Measurements from ENCODE around the gene CWC27. TPM values are rescaled to one million over a fixed set of nuclear protein-coding genes. Genes with fewer than 3 reads are reported as not detected.

The CWC27 gene, protein sequence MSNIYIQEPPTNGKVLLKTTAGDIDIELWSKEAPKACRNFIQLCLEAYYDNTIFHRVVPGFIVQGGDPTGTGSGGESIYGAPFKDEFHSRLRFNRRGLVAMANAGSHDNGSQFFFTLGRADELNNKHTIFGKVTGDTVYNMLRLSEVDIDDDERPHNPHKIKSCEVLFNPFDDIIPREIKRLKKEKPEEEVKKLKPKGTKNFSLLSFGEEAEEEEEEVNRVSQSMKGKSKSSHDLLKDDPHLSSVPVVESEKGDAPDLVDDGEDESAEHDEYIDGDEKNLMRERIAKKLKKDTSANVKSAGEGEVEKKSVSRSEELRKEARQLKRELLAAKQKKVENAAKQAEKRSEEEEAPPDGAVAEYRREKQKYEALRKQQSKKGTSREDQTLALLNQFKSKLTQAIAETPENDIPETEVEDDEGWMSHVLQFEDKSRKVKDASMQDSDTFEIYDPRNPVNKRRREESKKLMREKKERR
- total RNA-seq (21.8 TPM), polyA plus RNA-seq (16.4 TPM)

DNA sequence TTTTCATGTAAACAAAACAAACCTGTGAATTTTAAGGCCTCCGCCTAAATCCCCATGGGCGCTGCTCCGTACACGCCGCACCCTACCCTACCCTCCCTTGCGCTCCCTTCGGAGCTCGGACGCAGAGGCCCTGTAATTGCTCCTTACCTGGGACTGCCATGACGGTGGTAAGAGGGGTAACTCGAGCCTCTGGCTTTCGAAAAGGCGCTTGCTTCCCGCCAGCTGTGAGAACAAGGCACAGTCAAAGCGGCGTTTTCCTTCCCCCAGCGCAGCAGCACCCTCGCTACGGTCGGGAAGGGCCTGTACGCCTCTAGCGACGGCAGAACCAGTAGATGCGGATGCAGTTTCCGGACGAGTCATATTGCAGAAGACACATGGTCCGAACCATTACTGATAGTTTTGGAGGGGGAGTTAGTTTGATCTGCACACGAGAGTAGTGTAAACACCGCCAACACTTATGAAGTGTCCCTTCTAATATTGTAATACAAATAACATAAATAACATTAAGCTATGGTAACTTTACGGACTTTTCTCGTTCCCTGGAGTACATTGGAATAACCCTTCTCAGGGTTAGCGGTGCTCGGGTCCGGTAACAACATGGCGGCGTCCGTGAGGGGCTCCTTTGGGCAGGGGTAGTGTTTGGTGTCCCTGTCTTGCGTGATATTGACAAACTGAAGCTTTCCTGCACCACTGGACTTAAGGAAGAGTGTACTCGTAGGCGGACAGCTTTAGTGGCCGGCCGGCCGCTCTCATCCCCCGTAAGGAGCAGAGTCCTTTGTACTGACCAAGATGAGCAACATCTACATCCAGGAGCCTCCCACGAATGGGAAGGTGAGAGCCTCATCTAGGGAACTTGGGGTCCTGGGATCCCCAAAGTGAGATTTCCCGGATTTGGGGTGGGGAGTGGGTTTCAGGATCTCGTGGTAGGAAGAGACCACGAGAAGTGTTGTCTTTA lies at the start of gene CWC27, which contains the start of gene SREK1IP1:
CWC27 (plus strand) TSS at position 573 of the 955 bp plus-strand sequence; CDS start at position 790, 217 bp downstream.
SREK1IP1 (minus strand) TSS at position 334 of the 955 bp plus-strand sequence; CDS start at position 160, 174 bp downstream.
- H3K4me1 ChIP-seq (ENCODE audit: insufficient read depth), result peaks cover 2% of the 10 kb centered on the region

DNA sequence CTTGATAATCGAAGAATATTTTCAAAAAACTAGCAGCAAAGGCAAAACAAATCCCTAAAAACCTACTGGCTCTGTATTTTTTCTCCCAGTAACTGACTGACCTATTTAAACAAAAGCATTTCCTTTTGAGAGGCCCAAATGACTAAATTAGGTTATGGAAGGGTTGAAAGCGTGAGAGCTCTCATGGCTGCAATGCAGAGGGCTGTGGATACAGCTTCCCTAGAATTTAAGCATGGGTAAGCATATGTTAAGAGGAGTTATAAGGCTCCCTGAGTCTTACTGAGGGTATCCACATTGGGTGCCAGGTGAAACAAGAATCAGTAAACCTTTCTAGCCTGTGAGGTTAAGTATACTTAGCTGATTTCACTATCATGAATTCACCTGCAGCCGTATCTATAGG lies 46.1 kb upstream of the CWC27 start:
- no peak for DNase-seq (ENCODE audit: extremely low spot score)
- Histone ChIP-seq H3K36me3 (ENCODE audit: insufficient read depth) (peaks cover 1% of the 10 kb centered on the region), H3K4me1 (ENCODE audit: insufficient read depth) (no peaks in the 10 kb centered on the region), H3K4me3 (ENCODE audit: low read depth, low read length) (no peak overlapping the region), H3K27ac (ENCODE audit: low read depth) (no peak overlapping the region)
- 80% methylated on average over 3 of the region's 3 CpGs for WGBS

More for the DNA sequence above, at the start of gene CWC27, which contains the start of gene SREK1IP1:
- Histone ChIP-seq H3K4me3 (ENCODE audit: low read depth, low read length) (peak within 1 kb of the TSS; percentile 75), H3K36me3 (ENCODE audit: insufficient read depth) (peaks cover 3% of the 10 kb centered on the region), H3K27ac (ENCODE audit: low read depth) (peak within 1 kb of the TSS; percentile 71)
- under 1% methylated on average over 48 of the region's 48 CpGs for WGBS
- peak; percentile 84 for DNase-seq (ENCODE audit: extremely low spot score)

DNA sequence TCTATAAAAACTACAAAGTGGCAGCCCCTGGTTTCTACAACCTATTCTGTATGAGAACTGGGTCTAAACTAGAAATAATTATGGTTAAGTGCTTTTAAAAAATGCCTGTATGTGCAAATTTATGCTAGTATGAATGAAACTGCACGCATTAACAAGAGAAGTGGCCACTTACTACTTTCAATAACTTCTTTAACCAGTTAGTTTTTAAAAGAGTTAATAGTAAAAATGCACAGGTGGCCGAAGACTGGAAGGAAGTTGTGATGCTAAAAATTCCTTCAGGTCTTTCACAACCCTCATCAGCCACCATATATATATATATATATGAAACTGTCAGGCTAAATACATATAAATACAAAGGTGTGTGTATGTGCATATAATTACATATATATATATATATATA lies 41.6 kb upstream of the CWC27 start:
- Histone ChIP-seq H3K4me1 (ENCODE audit: insufficient read depth) (no peaks in the 10 kb centered on the region), H3K36me3 (ENCODE audit: insufficient read depth) (peaks cover 5% of the 10 kb centered on the region), H3K4me3 (ENCODE audit: low read depth, low read length) (no peak overlapping the region), H3K27ac (ENCODE audit: low read depth) (no peak overlapping the region)
- DNase-seq (ENCODE audit: extremely low spot score), result no peak
- WGBS, result 96% methylated on average over 2 of the region's 2 CpGs

DNA sequence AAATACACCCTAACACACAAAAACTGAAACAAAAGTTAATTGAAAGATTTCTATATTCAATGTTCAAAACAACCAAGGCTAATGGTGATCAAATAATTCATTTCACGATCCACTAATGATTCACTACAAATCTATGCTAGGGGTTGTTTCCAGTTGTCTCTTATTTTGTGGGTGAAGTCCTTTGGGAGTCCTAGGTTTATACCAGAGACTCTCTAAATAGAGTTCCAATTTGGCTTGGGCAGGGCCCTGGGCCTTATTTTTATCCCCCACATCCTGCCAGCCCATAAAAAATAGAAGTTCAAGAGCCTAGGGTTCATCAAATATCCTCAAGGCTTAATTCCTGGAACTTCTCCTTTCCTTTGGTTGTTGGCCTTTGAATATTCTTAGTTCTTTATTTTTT lies 26.3 kb upstream of the CWC27 start:
- Histone ChIP-seq H3K4me1 (ENCODE audit: insufficient read depth) (no peaks in the 10 kb centered on the region), H3K4me3 (ENCODE audit: low read depth, low read length) (no peak overlapping the region), H3K36me3 (ENCODE audit: insufficient read depth) (peaks cover 4% of the 10 kb centered on the region), H3K27ac (ENCODE audit: low read depth) (no peak overlapping the region)
- DNase-seq (ENCODE audit: extremely low spot score), result no peak
- WGBS, result 86% methylated on average over 1 of the region's 1 CpG

DNA sequence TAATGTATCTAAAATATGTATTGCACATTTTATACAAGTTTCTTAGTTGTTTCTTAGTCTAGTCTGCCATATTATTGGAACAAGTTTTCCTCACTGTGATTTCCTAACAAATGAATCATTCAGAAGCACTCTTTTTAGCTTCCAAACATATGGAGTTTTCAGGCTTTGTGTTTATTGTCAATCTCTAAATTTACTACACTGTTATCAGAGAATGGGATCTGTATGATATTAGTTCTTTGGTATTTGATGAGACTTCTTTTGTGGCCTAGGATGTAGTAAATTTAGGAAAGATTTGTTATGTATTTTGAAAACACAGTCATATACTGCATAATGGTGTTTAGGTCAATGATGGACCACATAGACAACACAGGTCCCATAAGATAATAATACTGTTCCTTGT lies 25.9 kb upstream of the CWC27 start:
- no peaks in the 10 kb centered on the region for H3K4me1 ChIP-seq (ENCODE audit: insufficient read depth)
- DNase-seq (ENCODE audit: extremely low spot score), result no peak
- no peak overlapping the region for H3K4me3 ChIP-seq (ENCODE audit: low read depth, low read length)
- no peak overlapping the region for H3K27ac ChIP-seq (ENCODE audit: low read depth)
- H3K36me3 ChIP-seq (ENCODE audit: insufficient read depth), result peaks cover 4% of the 10 kb centered on the region

DNA sequence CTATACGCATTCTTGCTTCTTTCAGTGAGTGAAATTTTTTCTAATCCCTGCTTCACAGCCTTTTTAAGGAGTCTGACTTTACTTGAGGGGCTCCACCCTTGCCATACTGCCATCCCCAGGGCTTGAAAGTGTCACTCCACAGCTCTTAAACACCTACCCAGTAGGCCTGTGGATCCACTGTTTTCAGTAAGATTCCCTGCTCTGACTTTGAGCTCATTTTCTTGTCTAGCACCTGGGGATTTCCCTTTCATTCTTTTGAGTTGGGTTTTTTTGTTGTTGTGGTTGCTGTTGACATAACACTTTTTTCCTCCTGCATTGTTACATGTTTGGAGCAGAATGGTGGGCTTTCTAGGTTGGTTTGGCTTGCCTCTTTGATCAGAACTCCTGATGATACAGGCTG lies 23.8 kb upstream of the CWC27 start:
- Histone ChIP-seq H3K27ac (ENCODE audit: low read depth) (no peak overlapping the region), H3K4me3 (ENCODE audit: low read depth, low read length) (no peak overlapping the region), H3K36me3 (ENCODE audit: insufficient read depth) (peaks cover 4% of the 10 kb centered on the region), H3K4me1 (ENCODE audit: insufficient read depth) (no peaks in the 10 kb centered on the region)
- no peak for DNase-seq (ENCODE audit: extremely low spot score)
- WGBS, result 93% methylated on average over 1 of the region's 1 CpG

DNA sequence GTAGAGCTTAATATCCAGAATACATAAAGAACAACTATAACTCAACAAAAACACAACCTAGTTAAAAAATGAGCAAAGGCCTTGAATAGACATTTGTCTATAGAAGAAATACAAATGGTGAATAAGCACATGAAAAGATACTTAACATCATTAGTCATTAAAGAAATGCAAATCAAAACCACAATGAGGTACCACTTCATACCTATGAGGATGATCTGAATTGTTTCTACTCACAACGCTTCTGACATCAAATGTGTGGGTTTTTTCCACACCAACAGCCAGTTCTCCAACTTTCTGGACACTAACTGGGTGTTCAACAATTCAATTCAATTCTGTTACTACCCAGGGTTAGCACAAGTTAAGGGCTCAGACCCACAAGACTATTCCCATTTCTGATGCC lies 22.3 kb upstream of the CWC27 start:
- no peak overlapping the region for H3K4me3 ChIP-seq (ENCODE audit: low read depth, low read length)
- 94% methylated on average over 1 of the region's 1 CpG for WGBS
- no peak overlapping the region for H3K27ac ChIP-seq (ENCODE audit: low read depth)
- peaks cover 2% of the 10 kb centered on the region for H3K36me3 ChIP-seq (ENCODE audit: insufficient read depth)
- no peak for DNase-seq (ENCODE audit: extremely low spot score)
- H3K4me1 ChIP-seq (ENCODE audit: insufficient read depth), result no peaks in the 10 kb centered on the region

DNA sequence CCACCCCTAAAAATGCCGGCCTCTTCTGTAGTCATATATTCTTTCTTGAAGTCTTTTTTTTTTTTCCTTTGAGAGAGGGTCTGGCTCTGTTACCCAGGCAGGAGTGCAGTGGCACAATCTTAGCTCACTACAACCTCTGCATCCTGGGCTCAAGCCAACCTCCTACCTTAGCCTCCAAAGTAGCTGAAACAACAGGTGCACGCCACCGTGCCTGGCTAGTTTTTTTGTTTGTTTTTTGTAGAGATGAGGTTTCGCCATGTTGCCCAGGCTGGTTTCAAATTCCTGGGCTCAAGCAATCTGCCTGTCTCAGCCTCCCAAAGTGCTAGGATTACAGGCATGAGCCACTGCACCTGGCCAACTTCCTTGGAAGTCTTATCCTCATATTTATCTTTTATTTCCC lies 19.3 kb upstream of the CWC27 start:
- WGBS, result 81% methylated on average over 4 of the region's 4 CpGs
- peaks cover 2% of the 10 kb centered on the region for H3K36me3 ChIP-seq (ENCODE audit: insufficient read depth)
- H3K27ac ChIP-seq (ENCODE audit: low read depth), result no peak overlapping the region
- H3K4me1 ChIP-seq (ENCODE audit: insufficient read depth), result no peaks in the 10 kb centered on the region
- H3K4me3 ChIP-seq (ENCODE audit: low read depth, low read length), result no peak overlapping the region
- DNase-seq (ENCODE audit: extremely low spot score), result no peak

DNA sequence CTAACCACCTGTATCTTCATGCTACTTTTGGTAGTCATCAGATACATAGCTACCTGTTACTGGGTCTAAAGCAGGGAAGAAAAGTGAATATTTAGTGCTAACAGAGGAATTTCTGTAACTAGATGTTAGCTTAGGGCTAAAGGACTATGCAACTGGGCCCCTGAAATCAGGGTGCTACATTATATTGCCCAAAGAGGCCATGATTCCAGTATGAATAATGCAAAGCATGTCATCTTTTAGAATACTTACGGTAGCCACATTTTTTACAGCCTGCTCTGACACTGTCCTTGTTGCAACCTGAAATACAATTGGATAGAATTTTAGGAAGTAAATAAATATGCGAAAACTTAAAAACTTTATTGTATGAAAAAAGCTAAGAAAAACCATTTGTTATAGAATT lies 14.7 kb upstream of the CWC27 start:
- Histone ChIP-seq H3K4me3 (ENCODE audit: low read depth, low read length) (no peak overlapping the region), H3K27ac (ENCODE audit: low read depth) (no peak overlapping the region), H3K36me3 (ENCODE audit: insufficient read depth) (no peaks in the 10 kb centered on the region), H3K4me1 (ENCODE audit: insufficient read depth) (no peaks in the 10 kb centered on the region)
- WGBS, result 98% methylated on average over 2 of the region's 2 CpGs
- no peak for DNase-seq (ENCODE audit: extremely low spot score)

DNA sequence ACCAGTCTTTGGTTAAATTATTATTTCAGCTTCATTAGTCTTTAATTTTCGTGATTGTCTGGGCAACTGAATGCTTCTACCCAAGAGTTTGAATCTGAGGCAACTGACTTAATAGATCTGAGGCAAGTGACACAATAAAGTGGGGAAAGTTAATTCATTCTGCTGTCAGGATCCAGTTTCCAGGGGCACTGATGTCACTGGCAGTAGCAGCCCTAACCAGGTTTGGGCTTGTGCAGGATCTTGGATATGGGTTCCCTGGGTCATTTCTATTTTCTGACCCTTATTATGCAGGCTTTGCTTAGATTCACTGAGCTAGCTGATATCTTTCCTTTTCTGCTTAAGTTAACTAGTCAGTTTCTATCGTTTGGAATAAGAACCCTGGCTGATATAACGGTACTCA lies 9.8 kb upstream of the CWC27 start:
- Histone ChIP-seq H3K36me3 (ENCODE audit: insufficient read depth) (no peaks in the 10 kb centered on the region), H3K4me1 (ENCODE audit: insufficient read depth) (no peaks in the 10 kb centered on the region), H3K27ac (ENCODE audit: low read depth) (no peak overlapping the region), H3K4me3 (ENCODE audit: low read depth, low read length) (no peak overlapping the region)
- DNase-seq (ENCODE audit: extremely low spot score), result no peak
- WGBS, result 76% methylated on average over 3 of the region's 3 CpGs

DNA sequence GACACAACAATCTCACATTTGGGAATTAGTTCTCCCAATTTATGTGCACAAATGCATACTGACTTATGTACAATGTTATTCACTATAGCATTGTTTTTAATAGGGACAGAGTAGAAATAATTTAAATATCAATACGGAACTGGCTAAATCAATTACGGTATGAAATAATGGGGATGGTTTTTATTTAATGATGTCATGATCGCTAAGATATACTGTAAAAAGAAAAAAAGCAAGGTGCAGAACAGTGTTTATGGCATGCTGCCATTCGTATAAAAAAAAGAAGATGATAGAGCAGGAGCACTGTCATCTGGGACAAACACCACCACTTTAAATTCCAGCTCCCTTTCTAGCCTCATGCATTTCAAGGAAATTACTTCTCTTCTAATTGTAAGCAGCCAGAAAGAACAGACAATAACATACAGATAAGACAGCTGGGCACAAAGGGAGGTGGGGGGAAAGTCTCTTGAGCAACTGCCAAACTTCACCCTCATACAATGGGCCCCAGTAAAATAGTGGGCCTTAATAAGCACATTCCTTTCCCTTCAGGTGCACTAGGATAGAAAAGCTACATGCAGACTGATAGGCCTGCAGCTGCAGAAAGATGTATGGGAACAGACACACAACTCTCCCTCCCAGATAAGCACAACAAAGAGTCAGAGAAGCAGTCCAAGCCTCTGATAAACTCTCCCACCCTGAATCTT lies 8.6 kb upstream of the CWC27 start:
- Histone ChIP-seq H3K36me3 (ENCODE audit: insufficient read depth) (peaks cover 3% of the 10 kb centered on the region), H3K27ac (ENCODE audit: low read depth) (no peak overlapping the region), H3K4me1 (ENCODE audit: insufficient read depth) (no peaks in the 10 kb centered on the region), H3K4me3 (ENCODE audit: low read depth, low read length) (no peak overlapping the region)
- DNase-seq (ENCODE audit: extremely low spot score), result no peak
- 62% methylated on average over 4 of the region's 4 CpGs for WGBS

DNA sequence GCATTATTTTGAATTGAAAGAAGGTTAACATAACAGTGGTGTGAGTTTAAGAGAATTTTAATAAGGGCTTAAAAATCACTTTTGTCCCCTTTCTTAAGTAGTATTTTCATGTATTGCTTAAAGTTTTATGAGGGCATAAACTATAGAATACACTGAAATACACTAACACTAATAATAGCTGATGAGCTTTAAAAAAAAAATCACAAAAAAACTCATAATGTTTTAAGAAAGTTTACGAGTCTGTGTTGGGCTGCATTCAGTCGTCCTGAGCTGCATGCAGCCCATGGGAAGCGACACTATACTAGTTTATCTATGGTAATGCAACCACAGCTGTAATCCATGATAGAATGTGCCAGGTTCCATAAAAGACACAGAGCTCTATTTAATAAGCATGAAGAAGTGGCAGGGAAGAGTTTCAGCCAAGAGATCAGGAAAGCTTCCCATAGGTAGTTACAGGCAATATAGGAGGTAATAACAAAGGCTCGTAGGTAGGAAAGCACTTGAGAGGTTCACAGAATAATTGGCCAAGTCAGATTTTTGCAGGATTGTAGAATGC lies 4.7 kb upstream of the CWC27 start:
- Histone ChIP-seq H3K36me3 (ENCODE audit: insufficient read depth) (peaks cover 3% of the 10 kb centered on the region), H3K27ac (ENCODE audit: low read depth) (no peak overlapping the region), H3K4me3 (ENCODE audit: low read depth, low read length) (no peak overlapping the region), H3K4me1 (ENCODE audit: insufficient read depth) (no peaks in the 10 kb centered on the region)
- WGBS, result 55% methylated on average over 4 of the region's 4 CpGs
- DNase-seq (ENCODE audit: extremely low spot score), result no peak

All from urinary bladder (tissue), 4 donors.